Endothelial cell (in vitro differentiated cells): ENCODE results near the gene STX12. TPM values are rescaled to one million over a fixed set of nuclear protein-coding genes. Genes with fewer than 3 reads are reported as not detected.
A peak's percentile ranks its signal among the peaks of the same experiment; 100 is the strongest.

Source experiments
- DNase-seq: peaks from one replicate; pipeline ENCODE4 v3.0.0; 2021; ENCODE audit warnings: low spot score
- H3K27ac Mint-ChIP-seq: one replicate; pipeline ENCODE4 v1.8.0; 2021; ENCODE audit warnings: mixed read lengths, inconsistent platforms; ENCODE audit not compliant: unreplicated experiment
- H3K27me3 Mint-ChIP-seq: one replicate; pipeline ENCODE4 v1.8.0; 2021; ENCODE audit warnings: mild to moderate bottlenecking, moderate library complexity, mixed read lengths, inconsistent platforms; ENCODE audit not compliant: unreplicated experiment
- H3K36me3 Mint-ChIP-seq: one replicate; pipeline ENCODE4 v1.8.0; 2021; ENCODE audit warnings: mild to moderate bottlenecking, low read depth, mixed read lengths, inconsistent platforms; ENCODE audit not compliant: unreplicated experiment
- H3K4me1 Mint-ChIP-seq: one replicate; pipeline ENCODE4 v1.8.0; 2021; ENCODE audit warnings: mild to moderate bottlenecking, mixed read lengths, inconsistent platforms; ENCODE audit not compliant: unreplicated experiment
- H3K4me3 Mint-ChIP-seq: one replicate; pipeline ENCODE4 v1.8.0; 2021; ENCODE audit warnings: mild to moderate bottlenecking, mixed read lengths, inconsistent platforms; ENCODE audit not compliant: unreplicated experiment
- H3K9me3 Mint-ChIP-seq: one replicate; pipeline ENCODE4 v1.8.0; 2021; ENCODE audit warnings: mixed read lengths, inconsistent platforms; ENCODE audit not compliant: unreplicated experiment
- CTCF ChIP-seq: fragments of 200-600 bp; sonication (generic); IDR thresholded peaks from one replicate; pipeline ENCODE4 v1.5.0; 2021; ENCODE audit warnings: antibody characterized with exemption; ENCODE audit not compliant: unreplicated experiment
- total RNA-seq: library from RNA; stranded (reverse); fragmentation: NEBNext Ultra II Directional; extraction: Animal tissue kit (Norgen Biotek cat#: 25700); gene quantifications from one replicate; pipeline ENCODE4 v1.2.1, GENCODE V29; 2021; ENCODE audit not compliant: unreplicated experiment

Gene STX12
- total RNA-seq, 1 donor from 2014 or later: 52.4 TPM

GRCh38 chr1:27727126-27727525 is 45.9 kb upstream of the STX12 start:
- no peaks in the 10 kb centered on the region for H3K27me3 Mint-ChIP-seq
- H3K27ac Mint-ChIP-seq: no peak overlapping the region
- H3K9me3 Mint-ChIP-seq: no peaks in the 10 kb centered on the region
- H3K36me3 Mint-ChIP-seq: peaks cover 4% of the 10 kb centered on the region
- no peak for DNase-seq
- H3K4me1 Mint-ChIP-seq: peaks cover 2% of the 10 kb centered on the region
- no peak overlapping the region for H3K4me3 Mint-ChIP-seq
- no peak for TF ChIP-seq CTCF

DNA sequence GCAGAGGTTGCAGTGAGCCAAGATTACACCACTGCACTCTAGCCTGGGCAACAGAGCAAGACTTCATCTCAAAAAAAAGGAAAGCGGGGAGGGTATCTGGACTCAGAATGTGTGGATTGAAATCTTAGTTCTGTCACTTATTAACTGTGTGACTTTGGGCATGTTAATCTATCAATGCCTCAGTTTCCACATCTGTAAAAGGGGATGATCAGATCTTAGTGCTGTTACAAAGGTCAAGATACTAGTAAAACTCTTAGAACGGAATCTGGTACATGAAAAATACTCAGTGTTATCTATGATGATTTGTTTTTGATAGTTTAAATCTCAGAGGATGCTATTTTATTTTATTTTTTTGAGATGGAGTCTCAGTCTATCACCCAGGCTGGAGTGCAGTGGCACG is 36.8 kb upstream of the STX12 start:
- Mint-ChIP-seq H3K36me3 (peaks cover 9% of the 10 kb centered on the region), H3K4me3 (no peak overlapping the region), H3K27ac (no peak overlapping the region), H3K9me3 (no peaks in the 10 kb centered on the region), H3K27me3 (no peaks in the 10 kb centered on the region), H3K4me1 (no peaks in the 10 kb centered on the region)
- no peak for TF ChIP-seq CTCF
- no peak for DNase-seq

- DNase-seq: no peak
- Mint-ChIP-seq H3K27me3 (no peaks in the 10 kb centered on the region), H3K36me3 (peaks cover 7% of the 10 kb centered on the region), H3K9me3 (no peaks in the 10 kb centered on the region), H3K27ac (no peak overlapping the region), H3K4me1 (no peaks in the 10 kb centered on the region), H3K4me3 (no peak overlapping the region)
- no peak for TF ChIP-seq CTCF
Measured at GRCh38 chr1:27741121-27741520, 31.9 kb upstream of the STX12 start.

DNA sequence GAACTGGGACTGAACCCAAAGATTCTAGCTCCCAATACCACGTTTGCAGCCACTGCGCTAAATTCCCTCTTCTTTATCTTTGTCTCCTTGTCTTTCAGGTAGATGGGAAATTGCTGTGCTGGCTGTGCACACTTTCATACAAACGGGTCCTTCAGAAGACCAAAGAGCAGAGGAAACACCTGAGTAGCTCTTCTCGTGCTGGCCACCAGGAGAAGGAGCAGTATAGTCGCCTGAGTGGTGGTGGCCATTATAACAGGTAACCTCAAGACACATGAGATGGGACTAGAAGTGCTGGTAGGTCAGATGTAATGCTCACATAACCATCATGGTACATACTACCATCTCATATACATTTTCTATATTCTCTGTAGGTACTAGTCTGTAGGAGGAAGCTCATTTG is 28.5 kb upstream of the STX12 start:
- Mint-ChIP-seq H3K27me3 (no peaks in the 10 kb centered on the region), H3K27ac (no peak overlapping the region), H3K4me1 (no peaks in the 10 kb centered on the region)

DNA sequence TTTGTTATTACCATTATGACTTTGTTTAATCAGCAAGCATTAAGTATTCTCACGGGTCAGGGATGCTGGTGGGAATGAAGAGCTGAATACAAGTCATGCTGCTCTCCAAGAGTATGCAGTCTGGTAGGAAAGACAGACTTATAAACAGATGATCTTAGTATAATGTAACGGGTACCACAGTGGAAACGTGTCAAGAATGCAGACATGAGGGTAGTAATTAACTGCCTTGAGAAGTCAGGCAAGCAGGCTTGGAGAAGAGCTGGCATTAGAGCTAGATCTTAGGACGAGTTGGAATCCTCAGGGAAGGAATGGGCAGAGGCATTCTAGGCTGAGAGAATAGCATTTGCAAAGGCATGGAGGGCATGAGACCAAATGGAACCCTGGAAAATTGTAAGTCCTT is 27.6 kb upstream of the STX12 start:
- no peak overlapping the region for H3K27ac Mint-ChIP-seq
- H3K27me3 Mint-ChIP-seq: no peaks in the 10 kb centered on the region
- H3K36me3 Mint-ChIP-seq: peaks cover 17% of the 10 kb centered on the region
- no peak overlapping the region for H3K4me3 Mint-ChIP-seq
- H3K9me3 Mint-ChIP-seq: no peaks in the 10 kb centered on the region
- no peak for DNase-seq
- no peak for TF ChIP-seq CTCF
- no peaks in the 10 kb centered on the region for H3K4me1 Mint-ChIP-seq

More for the DNA sequence above, 28.5 kb upstream of the STX12 start:
- TF ChIP-seq CTCF: no peak
- H3K9me3 Mint-ChIP-seq: no peaks in the 10 kb centered on the region
- H3K4me3 Mint-ChIP-seq: peak overlapping the region; percentile 23
- DNase-seq: no peak
- H3K36me3 Mint-ChIP-seq: peaks cover 10% of the 10 kb centered on the region
